Hepatocyte (in vitro differentiated cells): Measurements from ENCODE around the gene GNG13. TPM values are rescaled to one million over a fixed set of nuclear protein-coding genes. Genes with fewer than 3 reads are reported as not detected.
"Not testable (repeated sequence)": the region's sequence is repeated elsewhere in the genome, so short reads cannot be mapped to it uniquely, and the experiment has no call there.

Experiments
- DNase-seq: peaks from one replicate; pipeline ENCODE4 v3.0.0-alpha.2; 2016; ENCODE audit warnings: low spot score
- H2AFZ ChIP-seq: fragments of 200-600 bp; sonication (generic); 2 replicates; pipeline ENCODE4 v1.6.0; 2016; ENCODE audit warnings: antibody characterized with exemption, mild to moderate bottlenecking
- H3K27ac ChIP-seq: fragments of 200-600 bp; sonication (generic); 2 replicates; pipeline ENCODE4 v1.5.1; 2016; ENCODE audit warnings: mild to moderate bottlenecking
- H3K27me3 ChIP-seq: fragments of 200-600 bp; sonication (generic); 2 replicates; pipeline ENCODE4 v1.6.1; 2016
- H3K36me3 ChIP-seq: fragments of 200-600 bp; sonication (generic); replicated peaks from 2 replicates; pipeline ENCODE4 v1.5.1; 2016; ENCODE audit warnings: low read depth; ENCODE audit not compliant: insufficient read depth
- H3K4me1 ChIP-seq: fragments of 200-600 bp; sonication (generic); 2 replicates; pipeline ENCODE4 v1.5.1; 2016; ENCODE audit warnings: mild to moderate bottlenecking, moderate library complexity; ENCODE audit not compliant: insufficient read depth
- H3K4me2 ChIP-seq: fragments of 200-600 bp; sonication (generic); 2 replicates; pipeline ENCODE4 v1.6.0; 2016
- H3K4me3 ChIP-seq: fragments of 200-600 bp; sonication (generic); 2 replicates; pipeline ENCODE4 v1.5.1; 2016; ENCODE audit warnings: mild to moderate bottlenecking
- H3K79me2 ChIP-seq: fragments of 200-600 bp; sonication (generic); 2 replicates; pipeline ENCODE4 v1.6.0; 2017; ENCODE audit warnings: mild to moderate bottlenecking
- H3K9me2 ChIP-seq: fragments of 200-600 bp; sonication (generic); replicated peaks from 2 replicates; pipeline ENCODE4 v1.6.0; 2017; ENCODE audit warnings: mild to moderate bottlenecking; ENCODE audit not compliant: insufficient read depth
- H3K9me3 ChIP-seq: fragments of 200-600 bp; sonication (generic); 2 replicates; pipeline ENCODE4 v1.5.1; 2016; ENCODE audit warnings: low read depth, mild to moderate bottlenecking
- H4K20me1 ChIP-seq: fragments of 200-600 bp; sonication (generic); 2 replicates; pipeline ENCODE4 v1.6.0; 2016; ENCODE audit warnings: mild to moderate bottlenecking; ENCODE audit not compliant: insufficient read depth, poor library complexity, severe bottlenecking
- EZH2 ChIP-seq: fragments of 200-600 bp; sonication (generic); IDR thresholded peaks from 2 replicates; pipeline ENCODE4 v1.6.1; 2016; ENCODE audit warnings: antibody characterized with exemption, mild to moderate bottlenecking, borderline replicate concordance
- EZH2phosphoT487 ChIP-seq: fragments of 200-600 bp; sonication (generic); IDR thresholded peaks from one replicate; pipeline ENCODE4 v1.6.1; 2018; ENCODE audit warnings: antibody characterized with exemption, mild to moderate bottlenecking, low read depth, moderate library complexity; ENCODE audit not compliant: unreplicated experiment, severe bottlenecking
- WGBS: methylation state at CpG from one replicate; pipeline ENCODE4 v1.1.6; 2016; ENCODE audit warnings: low lambda C conversion rate; ENCODE audit errors: missing lambda C conversion rate; 5-methylcytosine and 5-hydroxymethylcytosine counted together
- polyA plus RNA-seq: library from polyadenylated mRNA; unstranded; fragments of >200 nt; fragmentation: Nextera tagmentation; extraction: Ambion mirVana; gene quantifications from 2 replicates; pipeline ENCODE4 v1.2.1, GENCODE V29; 2016
- total RNA-seq: library from RNA; depleted of rRNA; stranded (reverse); fragments of >200 nt; gene quantifications from 2 replicates; pipeline ENCODE4 v1.2.3, GENCODE V29; 2014
- TF ChIP-seq, protein P1 (sequence below): fragments of 200-600 bp; sonication (generic); IDR thresholded peaks from 2 replicates; pipeline ENCODE4 v1.5.1; 2016; ENCODE audit warnings: antibody characterized with exemption, mild to moderate bottlenecking; ENCODE audit not compliant: poor library complexity

GNG13 gene
- total and polyA plus RNA-seq, 2 experiments from 2014 or later, result not detected

DNA sequence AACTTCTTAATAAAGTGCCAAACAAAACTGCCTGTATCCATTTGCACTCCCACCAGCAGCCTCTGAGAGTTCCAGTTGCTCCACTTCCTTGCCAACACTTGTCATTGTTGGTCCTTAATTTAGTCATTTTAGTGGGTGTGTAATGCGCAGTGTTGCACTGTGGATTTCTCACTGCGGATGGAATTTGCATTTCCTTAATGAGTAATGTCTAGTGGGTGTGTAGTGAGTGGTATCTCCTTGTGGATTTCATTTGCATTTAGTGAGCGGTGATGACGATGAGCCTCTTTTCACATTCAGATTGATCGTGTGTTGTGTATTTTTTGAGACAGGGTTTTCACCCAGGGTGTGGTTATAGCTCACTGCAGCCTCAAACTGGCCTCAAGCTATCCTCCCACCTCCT lies 44.1 kb downstream of the GNG13 start:
- H3K36me3 ChIP-seq, result no peaks in the 10 kb centered on the region
- no peaks in the 10 kb centered on the region for H4K20me1 ChIP-seq
- no peaks in the 10 kb centered on the region for H3K9me3 ChIP-seq
- H3K4me1 ChIP-seq, result peaks cover 11% of the 10 kb centered on the region
- no peaks in the 10 kb centered on the region for H3K9me2 ChIP-seq
- H2AFZ ChIP-seq, result no peak overlapping the region
- H3K4me3 ChIP-seq, result no peak overlapping the region
- H3K4me2 ChIP-seq, result no peak overlapping the region
- no peaks in the 10 kb centered on the region for H3K27me3 ChIP-seq
- no peaks in the 10 kb centered on the region for H3K79me2 ChIP-seq
- no peak overlapping the region for H3K27ac ChIP-seq
- 96% methylated on average over 5 of the region's 5 CpGs for WGBS
- TF ChIP-seq EZH2, result no peak
- TF ChIP-seq EZH2phosphoT487, result no peak
- TF ChIP-seq, protein P1, sequence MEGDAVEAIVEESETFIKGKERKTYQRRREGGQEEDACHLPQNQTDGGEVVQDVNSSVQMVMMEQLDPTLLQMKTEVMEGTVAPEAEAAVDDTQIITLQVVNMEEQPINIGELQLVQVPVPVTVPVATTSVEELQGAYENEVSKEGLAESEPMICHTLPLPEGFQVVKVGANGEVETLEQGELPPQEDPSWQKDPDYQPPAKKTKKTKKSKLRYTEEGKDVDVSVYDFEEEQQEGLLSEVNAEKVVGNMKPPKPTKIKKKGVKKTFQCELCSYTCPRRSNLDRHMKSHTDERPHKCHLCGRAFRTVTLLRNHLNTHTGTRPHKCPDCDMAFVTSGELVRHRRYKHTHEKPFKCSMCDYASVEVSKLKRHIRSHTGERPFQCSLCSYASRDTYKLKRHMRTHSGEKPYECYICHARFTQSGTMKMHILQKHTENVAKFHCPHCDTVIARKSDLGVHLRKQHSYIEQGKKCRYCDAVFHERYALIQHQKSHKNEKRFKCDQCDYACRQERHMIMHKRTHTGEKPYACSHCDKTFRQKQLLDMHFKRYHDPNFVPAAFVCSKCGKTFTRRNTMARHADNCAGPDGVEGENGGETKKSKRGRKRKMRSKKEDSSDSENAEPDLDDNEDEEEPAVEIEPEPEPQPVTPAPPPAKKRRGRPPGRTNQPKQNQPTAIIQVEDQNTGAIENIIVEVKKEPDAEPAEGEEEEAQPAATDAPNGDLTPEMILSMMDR, result no peak
- no peak for DNase-seq

DNA sequence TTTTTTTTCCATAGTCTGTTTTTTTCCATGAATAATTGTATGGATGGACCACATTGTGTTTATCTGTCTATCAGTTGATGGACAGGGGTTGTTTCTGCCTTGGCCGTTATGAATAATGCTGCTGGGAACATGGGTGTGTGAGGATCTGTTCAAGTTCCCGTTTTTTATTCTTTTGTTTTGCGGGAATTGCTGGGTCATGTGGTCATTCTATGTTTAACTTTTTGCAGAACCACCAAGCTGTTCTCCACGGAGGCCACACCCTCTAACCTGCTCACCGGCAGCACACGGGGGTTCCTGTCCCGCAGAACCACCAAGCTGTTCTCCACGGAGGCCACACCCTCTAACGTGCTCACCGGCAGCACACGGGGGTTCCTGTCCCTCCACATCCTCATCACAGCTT lies 45.9 kb downstream of the GNG13 start:
- Histone ChIP-seq H3K4me1 (peaks cover 7% of the 10 kb centered on the region), H3K9me2 (no peaks in the 10 kb centered on the region), H3K27ac (no peak overlapping the region), H4K20me1 (no peaks in the 10 kb centered on the region), H3K79me2 (no peaks in the 10 kb centered on the region), H3K36me3 (no peaks in the 10 kb centered on the region), H3K4me2 (no peak overlapping the region), H3K27me3 (peaks cover 3% of the 10 kb centered on the region), H2AFZ (no peak overlapping the region), H3K4me3 (no peak overlapping the region), H3K9me3 (no peaks in the 10 kb centered on the region)
- TF ChIP-seq EZH2, result no peak
- no peak for DNase-seq
- 75% methylated on average over 10 of the region's 11 CpGs for WGBS

DNA sequence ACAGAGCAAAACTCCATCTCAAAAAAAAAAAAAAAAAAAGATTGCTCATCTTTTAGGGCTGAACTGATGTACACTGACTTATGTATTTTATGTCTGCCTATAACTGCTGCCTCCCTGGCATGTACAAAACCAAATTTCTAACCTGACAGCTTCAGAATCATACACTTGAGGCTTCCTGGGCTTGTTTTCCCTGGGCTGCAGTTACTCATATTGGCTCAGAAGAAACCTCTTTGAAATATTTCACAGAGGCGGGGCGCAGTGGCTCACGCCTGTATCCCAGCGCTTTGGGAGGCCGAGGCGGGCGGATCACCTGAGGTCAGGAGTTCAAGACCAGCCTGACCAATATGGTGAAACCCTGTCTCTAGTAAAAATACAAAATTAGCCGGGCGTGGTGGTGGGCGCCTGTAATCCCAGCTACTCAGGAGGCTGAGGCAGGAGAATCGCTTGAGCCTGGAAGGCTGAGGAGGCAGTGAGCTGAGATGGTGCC lies 46.4 kb downstream of the GNG13 start:
- not testable (repeated sequence) for H2AFZ ChIP-seq, H3K4me2 ChIP-seq, H3K9me3 ChIP-seq, H4K20me1 ChIP-seq, DNase-seq, H3K4me1 ChIP-seq, H3K9me2 ChIP-seq, H3K4me3 ChIP-seq, H3K36me3 ChIP-seq, H3K27ac ChIP-seq, H3K79me2 ChIP-seq, H3K27me3 ChIP-seq
- WGBS, result 91% methylated on average over 11 of the region's 11 CpGs

DNA sequence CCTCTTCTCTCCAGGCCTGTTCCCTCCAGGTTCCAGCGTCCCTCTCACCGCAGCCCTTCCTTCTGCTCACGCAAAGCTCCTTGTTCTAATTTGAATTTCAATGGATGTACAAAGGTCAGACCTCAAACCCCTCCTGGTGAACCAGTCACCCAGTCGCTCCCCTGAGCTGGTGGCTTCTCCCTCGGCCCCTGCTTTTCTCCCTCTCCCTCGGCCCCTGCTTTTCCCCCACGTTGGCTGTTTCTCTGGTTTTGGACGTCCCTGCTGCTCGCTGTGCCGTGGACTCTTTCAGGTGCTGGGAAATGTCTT lies 48.6 kb downstream of the GNG13 start:
- no peaks in the 10 kb centered on the region for H3K9me2 ChIP-seq
- peaks cover 3% of the 10 kb centered on the region for H3K27me3 ChIP-seq
- H2AFZ ChIP-seq, result no peak overlapping the region
- H3K4me2 ChIP-seq, result peak overlapping the region; percentile 46
- H4K20me1 ChIP-seq, result no peaks in the 10 kb centered on the region
- no peak for DNase-seq
- no peaks in the 10 kb centered on the region for H3K9me3 ChIP-seq
- TF ChIP-seq EZH2phosphoT487, result no peak
- TF ChIP-seq EZH2, result no peak
- TF ChIP-seq, protein P1, result no peak
- H3K79me2 ChIP-seq, result no peaks in the 10 kb centered on the region
- no peak overlapping the region for H3K27ac ChIP-seq
- 33% methylated on average over 10 of the region's 10 CpGs for WGBS
- H3K4me1 ChIP-seq, result peaks cover 7% of the 10 kb centered on the region
- H3K36me3 ChIP-seq, result no peaks in the 10 kb centered on the region
- no peak overlapping the region for H3K4me3 ChIP-seq
